ENCODE measurements around the gene FOXO3. TPM values are rescaled to one million over a fixed set of nuclear protein-coding genes. Genes with fewer than 3 reads are reported as not detected.

The FOXO3 gene
- total RNA-seq, 1 donor from 2014 or later: 13.7 TPM

DNA sequence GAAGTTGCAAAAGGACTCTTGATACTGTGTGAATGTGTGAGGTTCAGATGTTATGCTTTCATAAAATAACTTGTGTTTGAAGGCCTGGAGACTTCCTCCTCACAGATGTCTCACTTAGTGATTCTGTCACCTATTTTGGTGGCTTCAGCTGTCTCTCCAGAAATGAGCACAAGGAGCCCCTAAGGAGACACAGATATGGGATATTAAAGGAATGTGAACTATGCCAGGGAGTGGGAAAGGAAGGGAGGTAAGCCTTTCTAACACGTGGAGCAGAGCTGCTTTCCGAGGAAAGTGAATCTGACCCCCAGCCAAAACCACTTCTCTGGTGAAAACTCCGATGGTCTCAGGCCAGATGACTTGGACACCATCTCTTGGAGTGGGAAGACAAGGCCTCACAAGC is 10.5 kb upstream of the FOXO3 start:
- H4K20me1 ChIP-seq (ENCODE audit: low read depth): no peaks in the 10 kb centered on the region
- Mint-ChIP-seq H3K9me3 (no peaks in the 10 kb centered on the region), H3K4me1 (no peaks in the 10 kb centered on the region), H3K4me3 (no peak overlapping the region), H3K36me3 (no peaks in the 10 kb centered on the region), H3K27me3 (ENCODE audit: insufficient read depth, low read depth) (no peaks in the 10 kb centered on the region), H3K27ac (no peak overlapping the region)
- H2AFZ ChIP-seq (replicated peaks): no peak overlapping the region
- H3K9me3 ChIP-seq (ENCODE audit: low read depth): no peaks in the 10 kb centered on the region
- H3K79me2 ChIP-seq (ENCODE audit: low read depth): no peaks in the 10 kb centered on the region
- H3K27ac ChIP-seq: no peak overlapping the region
- no peaks in the 10 kb centered on the region for H3F3A ChIP-seq (ENCODE audit: low read depth)
- no peak for TF ChIP-seq CTCF (IDR thresholded peaks at IDR 0.05)
- no peak for TF ChIP-seq EZH2phosphoT487 (IDR thresholded peaks at IDR 0.05)
- TF ChIP-seq EZH2 (IDR thresholded peaks at IDR 0.05): no peak
- DNase-seq (ENCODE audit: low spot score): no peak
- no peaks in the 10 kb centered on the region for H3K36me3 ChIP-seq
- H3K27me3 ChIP-seq: peaks cover 4% of the 10 kb centered on the region
- H3K9ac ChIP-seq: no peak overlapping the region
- H3K4me1 ChIP-seq: no peaks in the 10 kb centered on the region
- no peak overlapping the region for H3K4me3 ChIP-seq
- H3K4me2 ChIP-seq: no peak overlapping the region

- peaks cover 28% of the 10 kb centered on the region for H3F3A ChIP-seq (ENCODE audit: low read depth)
- peaks cover 8% of the 10 kb centered on the region for H3K4me1 ChIP-seq
- no peak for TF ChIP-seq EZH2 (IDR thresholded peaks at IDR 0.05)
- TF ChIP-seq EZH2phosphoT487 (IDR thresholded peaks at IDR 0.05): no peak
- no peak for TF ChIP-seq CTCF (IDR thresholded peaks at IDR 0.05)
- H2AFZ ChIP-seq (replicated peaks): no peak overlapping the region
- no peaks in the 10 kb centered on the region for H3K9me3 ChIP-seq (ENCODE audit: low read depth)
- no peaks in the 10 kb centered on the region for H3K79me2 ChIP-seq (ENCODE audit: low read depth)
- Mint-ChIP-seq H3K9me3 (no peaks in the 10 kb centered on the region), H3K36me3 (no peaks in the 10 kb centered on the region), H3K4me3 (peak overlapping the region; percentile 41), H3K4me1 (peaks cover 9% of the 10 kb centered on the region), H3K27ac (no peak overlapping the region), H3K27me3 (ENCODE audit: insufficient read depth, low read depth) (peaks cover 11% of the 10 kb centered on the region)
- H4K20me1 ChIP-seq (ENCODE audit: low read depth): no peaks in the 10 kb centered on the region
- DNase-seq (ENCODE audit: low spot score): no peak
- no peak overlapping the region for H3K9ac ChIP-seq
- no peak overlapping the region for H3K4me2 ChIP-seq
- H3K27me3 ChIP-seq: peaks cover 27% of the 10 kb centered on the region
- H3K36me3 ChIP-seq: no peaks in the 10 kb centered on the region
- no peak overlapping the region for H3K27ac ChIP-seq
- H3K4me3 ChIP-seq: no peak overlapping the region
Observed at GRCh38 chr6:108555399-108556052, 5.2 kb upstream of the FOXO3 start.

DNA sequence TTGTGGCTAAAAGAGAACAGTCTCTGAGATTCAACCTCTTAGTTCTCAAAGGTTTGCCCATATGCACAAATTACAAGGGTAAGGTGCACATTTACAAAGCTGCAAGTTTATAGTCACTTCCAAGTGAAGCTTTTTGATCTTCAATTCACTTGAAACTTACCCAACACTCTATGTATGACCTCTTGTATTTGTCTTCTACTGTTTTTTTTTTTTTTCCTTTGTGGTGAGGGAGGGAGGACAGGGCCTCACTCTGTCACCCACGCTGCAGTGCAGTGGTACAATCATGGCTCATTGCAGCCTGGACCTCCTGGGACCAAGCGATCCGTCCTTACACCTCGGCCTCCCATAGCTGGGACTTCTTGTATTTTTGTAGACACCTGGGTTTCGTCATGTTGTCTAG is 4.5 kb upstream of the FOXO3 start:
- Histone ChIP-seq H3K27ac (no peak overlapping the region), H3K4me2 (no peak overlapping the region), H3K36me3 (no peaks in the 10 kb centered on the region), H3K9ac (no peak overlapping the region), H3K4me1 (peaks cover 8% of the 10 kb centered on the region), H3K27me3 (peaks cover 31% of the 10 kb centered on the region), H3K4me3 (no peak overlapping the region), H4K20me1 (ENCODE audit: low read depth) (no peaks in the 10 kb centered on the region), H3K79me2 (ENCODE audit: low read depth) (no peaks in the 10 kb centered on the region), H3F3A (ENCODE audit: low read depth) (peaks cover 28% of the 10 kb centered on the region), H3K9me3 (ENCODE audit: low read depth) (no peaks in the 10 kb centered on the region), H2AFZ (replicated peaks) (no peak overlapping the region)
- H3K4me3 Mint-ChIP-seq: peak overlapping the region; percentile 86
- peaks cover 11% of the 10 kb centered on the region for H3K27me3 Mint-ChIP-seq (ENCODE audit: insufficient read depth, low read depth)
- TF ChIP-seq EZH2 (IDR thresholded peaks at IDR 0.05) (no peak), EZH2phosphoT487 (IDR thresholded peaks at IDR 0.05) (no peak), CTCF (IDR thresholded peaks at IDR 0.05) (no peak)
- peaks cover 9% of the 10 kb centered on the region for H3K4me1 Mint-ChIP-seq
- no peaks in the 10 kb centered on the region for H3K9me3 Mint-ChIP-seq
- no peak for DNase-seq (ENCODE audit: low spot score)
- no peak overlapping the region for H3K27ac Mint-ChIP-seq
- no peaks in the 10 kb centered on the region for H3K36me3 Mint-ChIP-seq

Measured in neural progenitor cell (in vitro differentiated cells).